ENCODE measurements around the gene C10orf90. TPM values are rescaled to one million over a fixed set of nuclear protein-coding genes. Genes with fewer than 3 reads are reported as not detected.

C10orf90 gene
- 1 to 10 TPM in 1 of 6 donors, not detected in 5; 1.0 TPM for total RNA-seq

GRCh38 chr10:126670056-126670894, at the start of gene C10orf90:
TSS of gene C10orf90 (minus strand) at chr10:126670693. CDS start at chr10:126670480, 213 bp downstream.
- TF ChIP-seq POLR2AphosphoS5 (IDR thresholded peaks at IDR 0.05): no peak
- no peak for TF ChIP-seq POLR2A (IDR thresholded peaks at IDR 0.05)
- TF ChIP-seq CTCF (IDR thresholded peaks at IDR 0.05): no peak
- no peak for TF ChIP-seq EP300 (IDR thresholded peaks at IDR 0.05)

GRCh38 chr10:126716366-126716765, 45.9 kb upstream of the C10orf90 start:
- ATAC-seq (ENCODE audit: low FRiP score in 2 of 2) (no peak), DNase-seq (no peak)
- no peak overlapping the region for H3K27ac ChIP-seq
- WGBS, 2 donors: 90% methylated on average over 1 of the region's 1 CpG; no CpG with 5 or more reads in 1 of the 2 donors
- H3K27me3 ChIP-seq: no peaks in the 10 kb centered on the region
- no peaks in the 10 kb centered on the region for H3K9me3 ChIP-seq
- no peaks in the 10 kb centered on the region for H3K36me3 ChIP-seq
- H3K4me3 ChIP-seq: no peak overlapping the region
- no peak for TF ChIP-seq CTCF (IDR thresholded peaks at IDR 0.05)
- no peak for TF ChIP-seq EP300 (IDR thresholded peaks at IDR 0.05)
- TF ChIP-seq POLR2AphosphoS5 (IDR thresholded peaks at IDR 0.05): no peak
- TF ChIP-seq POLR2A (IDR thresholded peaks at IDR 0.05): no peak
- H3K4me1 ChIP-seq: no peaks in the 10 kb centered on the region

More at GRCh38 chr10:126670056-126670894, at the start of gene C10orf90:
- ATAC-seq (ENCODE audit: low FRiP score in 2 of 2) (no peak), DNase-seq (no peak)
- Histone ChIP-seq H3K4me1 (peaks cover 0 to 3% (median 0%) of the 10 kb centered on the region in 4 donors), H3K27ac (no peak within 1 kb of the TSS), H3K4me3 (no peak within 1 kb of the TSS), H3K9me3 (no peaks in the 10 kb centered on the region), H3K27me3 (no peaks in the 10 kb centered on the region), H3K36me3 (no peaks in the 10 kb centered on the region)
- WGBS, 2 donors: 67 to 73% methylated on average over 12 of the region's 12 CpGs

- ATAC-seq (ENCODE audit: low FRiP score in 2 of 2) (no peak), DNase-seq (no peak)
- Histone ChIP-seq H3K4me3 (no peak overlapping the region), H3K9me3 (no peaks in the 10 kb centered on the region), H3K4me1 (no peaks in the 10 kb centered on the region), H3K36me3 (no peaks in the 10 kb centered on the region), H3K27ac (no peak overlapping the region), H3K27me3 (no peaks in the 10 kb centered on the region)
- TF ChIP-seq POLR2AphosphoS5 (IDR thresholded peaks at IDR 0.05) (no peak), POLR2A (IDR thresholded peaks at IDR 0.05) (no peak), EP300 (IDR thresholded peaks at IDR 0.05) (no peak), CTCF (IDR thresholded peaks at IDR 0.05) (no peak)
- WGBS, 2 donors: 72 to 87% methylated on average over 7 of the region's 7 CpGs
These were observed 43.1 kb upstream of the C10orf90 start for GRCh38 chr10:126713594-126713993.

GRCh38 chr10:126712681-126713080, 42.2 kb upstream of the C10orf90 start:
- H3K27me3 ChIP-seq: no peaks in the 10 kb centered on the region
- no peak for TF ChIP-seq EP300 (IDR thresholded peaks at IDR 0.05)
- ATAC-seq (ENCODE audit: low FRiP score in 2 of 2) (no peak), DNase-seq (no peak)
- no peaks in the 10 kb centered on the region for H3K9me3 ChIP-seq
- H3K36me3 ChIP-seq: no peaks in the 10 kb centered on the region
- H3K27ac ChIP-seq: no peak overlapping the region
- H3K4me3 ChIP-seq: no peak overlapping the region
- H3K4me1 ChIP-seq: no peaks in the 10 kb centered on the region
- WGBS, 2 donors: 78 to 89% methylated on average over 6 of the region's 6 CpGs

GRCh38 chr10:126705951-126706565, 35.6 kb upstream of the C10orf90 start:
- Histone ChIP-seq H3K9me3 (no peaks in the 10 kb centered on the region), H3K4me1 (no peaks in the 10 kb centered on the region), H3K36me3 (no peaks in the 10 kb centered on the region), H3K27me3 (no peaks in the 10 kb centered on the region), H3K27ac (no peak overlapping the region), H3K4me3 (no peak overlapping the region)
- ATAC-seq (ENCODE audit: low FRiP score in 2 of 2): peak in 1 of 2 donors; percentile 35
- no peak for TF ChIP-seq POLR2AphosphoS5 (IDR thresholded peaks at IDR 0.05)
- TF ChIP-seq EP300 (IDR thresholded peaks at IDR 0.05): no peak
- no peak for TF ChIP-seq POLR2A (IDR thresholded peaks at IDR 0.05)
- TF ChIP-seq CTCF (IDR thresholded peaks at IDR 0.05): no peak
- 73 to 75% methylated on average over 2 to 3 of the region's 3 CpGs for WGBS, 2 donors
- no peak for DNase-seq
